HG02588 (cell line): ENCODE measurements around the gene RAD9A.

Experiments used
- ATAC-seq: cut with Tn5 transposase; IDR thresholded peaks from one replicate; pipeline ENCODE4 v1.9.1; 2021; ENCODE audit warnings: mild to moderate bottlenecking, moderate library complexity; ENCODE audit not compliant: unreplicated experiment

The RAD9A gene

GRCh38 chr11:67373648-67374570 is 17.9 kb upstream of the RAD9A start:
- ATAC-seq = no peak

DNA sequence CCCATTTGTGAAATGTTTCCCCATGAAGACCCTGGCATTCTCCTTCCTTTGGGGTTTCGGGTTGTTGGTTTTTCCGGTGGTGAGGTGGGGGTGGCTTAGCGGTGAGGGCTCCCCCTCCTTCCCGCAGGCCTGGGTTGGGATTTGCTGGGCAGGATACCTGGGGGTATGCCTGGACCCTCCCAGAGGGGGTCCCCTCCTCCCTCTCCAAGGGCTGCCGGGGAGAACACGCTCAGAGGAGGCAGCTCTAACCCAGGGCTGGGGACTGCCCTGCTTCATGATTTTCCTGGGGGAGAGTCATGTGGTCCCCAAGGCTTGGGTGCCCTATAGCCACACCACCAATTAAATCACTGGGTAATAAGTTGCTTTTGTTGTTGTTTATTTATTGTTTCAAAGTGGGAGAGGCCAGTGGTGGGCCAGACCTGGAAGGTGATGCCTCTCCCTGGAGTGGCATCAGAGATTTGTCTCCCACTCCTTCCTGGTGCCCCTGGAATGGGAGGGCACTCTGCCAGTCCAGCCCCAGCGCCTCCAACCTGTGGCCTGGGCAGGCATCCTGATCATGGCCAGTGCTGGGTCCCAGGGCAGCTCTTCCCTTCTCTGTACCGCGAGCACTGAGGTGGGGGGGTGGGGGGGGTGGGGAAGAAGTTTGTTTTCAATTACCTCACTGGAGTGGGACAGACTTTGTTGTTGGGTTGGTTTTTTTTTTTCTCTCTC is 17.1 kb upstream of the RAD9A start:
- no peak for ATAC-seq

DNA sequence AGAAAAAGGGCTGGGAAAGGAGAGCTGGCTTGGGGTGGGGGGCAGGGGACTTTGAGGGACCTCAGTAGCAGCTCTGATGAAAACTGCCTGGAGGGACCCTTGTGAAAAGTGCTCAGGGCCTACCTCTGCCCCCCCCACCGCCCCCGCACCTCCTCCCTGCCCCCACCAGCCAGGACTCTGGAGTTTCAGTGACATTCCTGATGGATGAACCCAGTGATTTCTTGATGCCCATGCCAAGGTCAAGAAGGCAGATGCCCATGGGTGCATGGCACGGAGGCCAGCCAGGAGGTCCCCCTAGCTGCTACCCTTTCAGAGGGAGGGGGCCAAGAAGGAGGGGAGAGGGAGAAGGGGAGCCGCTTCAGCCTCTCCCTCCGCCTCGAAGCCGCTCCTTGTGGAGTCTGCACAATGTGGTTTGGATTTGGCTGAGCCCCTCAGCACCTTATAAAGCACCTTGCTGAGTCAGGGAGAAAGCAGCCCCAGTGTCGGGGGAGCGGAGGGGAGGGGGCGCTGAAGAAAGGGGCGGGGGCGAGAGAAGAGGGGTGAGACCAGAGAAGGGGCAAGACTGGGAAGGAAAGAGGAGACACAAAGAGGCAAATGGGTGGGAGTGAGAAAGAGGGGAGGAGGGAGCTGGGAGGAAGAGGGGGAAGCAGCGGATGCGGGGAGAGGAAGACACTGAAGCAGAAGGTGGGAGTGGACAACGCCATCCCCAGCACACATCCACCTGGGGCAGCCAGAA is 16.3 kb upstream of the RAD9A start:
- ATAC-seq = no peak

- no peak for ATAC-seq
These were observed 15.5 kb upstream of the RAD9A start for GRCh38 chr11:67376063-67376820.

GRCh38 chr11:67376873-67377808 is 14.6 kb upstream of the RAD9A start:
- ATAC-seq = no peak

DNA sequence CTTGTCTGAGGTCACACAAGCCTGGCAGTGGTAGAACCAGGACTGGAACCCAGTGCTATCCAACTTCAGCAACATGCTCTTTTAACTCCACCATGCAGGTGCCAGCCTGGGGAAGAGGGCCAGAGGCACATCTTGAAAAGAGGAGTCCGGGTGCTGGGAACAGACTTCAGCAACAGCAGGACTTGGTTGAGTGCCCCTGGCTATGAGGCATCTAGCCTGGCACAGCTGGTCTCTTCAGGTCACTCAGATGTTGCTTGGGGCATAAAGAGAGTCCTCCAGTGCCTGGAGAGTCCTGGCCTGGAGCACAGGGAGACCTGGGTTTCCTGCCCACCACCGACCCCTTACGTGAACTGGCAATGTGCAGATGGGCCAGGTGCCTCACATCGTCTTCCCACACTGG is 13.2 kb upstream of the RAD9A start:
- no peak for ATAC-seq

DNA sequence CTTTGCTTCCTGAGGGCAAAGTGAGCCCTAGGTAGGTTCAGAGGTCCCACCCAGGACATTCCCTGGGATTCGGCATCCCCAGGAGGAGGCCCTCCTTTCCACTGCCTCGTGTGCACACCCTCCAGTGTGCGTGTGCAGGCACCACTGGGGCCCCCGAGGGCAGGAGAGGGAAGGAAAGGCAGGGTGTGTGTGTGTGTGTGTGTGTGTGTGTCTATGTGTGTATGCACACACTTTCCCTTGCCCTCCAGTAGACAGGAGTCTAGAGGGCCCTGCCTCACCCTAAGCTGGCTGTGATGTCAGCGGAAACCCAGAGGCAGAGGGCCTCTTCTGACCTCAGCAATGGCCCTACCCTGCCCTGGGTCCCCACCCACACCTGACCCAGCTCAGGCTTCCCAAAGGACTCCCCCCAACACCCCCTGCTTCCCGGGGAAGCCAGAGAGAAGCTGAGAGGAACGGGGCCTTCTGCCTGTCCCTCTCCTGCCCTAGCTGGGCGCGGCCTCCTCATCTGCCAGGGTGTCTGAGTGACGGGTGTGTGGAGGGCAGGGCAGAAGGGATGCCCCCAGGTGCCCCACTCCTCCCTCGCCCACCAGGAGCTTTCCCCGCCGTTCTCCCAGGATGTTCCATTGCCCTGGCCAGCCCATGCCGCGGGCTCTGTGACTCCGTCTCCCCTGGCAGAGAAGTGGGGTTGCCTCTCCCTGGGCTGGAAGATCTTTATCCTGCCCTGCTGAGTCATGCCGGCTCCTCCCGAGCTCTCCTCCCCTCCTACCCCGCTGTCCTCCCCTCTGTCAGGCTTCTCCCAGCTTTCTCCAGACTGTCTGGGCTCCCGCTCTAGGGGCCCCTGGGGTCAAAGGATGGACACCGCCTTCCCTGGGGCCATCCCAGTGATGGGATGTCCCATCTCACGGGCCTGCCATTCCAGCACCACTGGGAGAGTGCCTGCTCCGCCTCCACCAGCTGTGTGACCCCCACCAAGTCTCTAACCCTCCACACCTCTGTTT is 12.4 kb upstream of the RAD9A start:
- ATAC-seq = no peak

GRCh38 chr11:67381244-67381972 is 10.4 kb upstream of the RAD9A start:
- no peak for ATAC-seq

- ATAC-seq = peak; percentile 52
These were observed 9.3 kb upstream of the RAD9A start for GRCh38 chr11:67382276-67383136.

DNA sequence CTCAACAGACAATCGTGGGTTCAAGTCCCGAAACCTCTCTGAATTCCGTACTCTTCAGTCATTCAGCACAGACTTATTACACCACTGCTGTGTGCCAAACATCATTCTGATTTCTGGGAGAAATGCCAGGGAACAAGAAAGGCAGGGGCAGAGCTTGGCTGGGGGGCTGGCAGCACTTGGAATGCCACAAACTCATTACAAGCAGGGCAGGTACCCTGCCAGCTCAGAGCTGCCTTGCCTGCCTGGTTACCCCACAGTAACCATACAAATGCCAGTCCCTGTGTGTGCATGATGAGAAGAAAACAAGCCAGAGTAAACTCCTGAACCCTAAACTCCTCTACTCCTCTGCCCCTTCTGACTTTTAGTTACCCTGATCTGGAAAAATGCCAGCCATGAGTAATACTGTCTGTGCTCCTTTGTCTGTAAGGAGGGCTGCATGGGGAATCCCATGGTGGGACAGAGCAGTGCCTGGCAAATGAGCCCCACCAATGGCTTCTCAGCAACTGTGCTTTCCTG is 6.9 kb upstream of the RAD9A start:
- ATAC-seq = no peak

GRCh38 chr11:67387069-67387468 is 4.7 kb upstream of the RAD9A start:
- ATAC-seq = no peak

GRCh38 chr11:67387518-67387917 is 4.3 kb upstream of the RAD9A start:
- no peak for ATAC-seq

DNA sequence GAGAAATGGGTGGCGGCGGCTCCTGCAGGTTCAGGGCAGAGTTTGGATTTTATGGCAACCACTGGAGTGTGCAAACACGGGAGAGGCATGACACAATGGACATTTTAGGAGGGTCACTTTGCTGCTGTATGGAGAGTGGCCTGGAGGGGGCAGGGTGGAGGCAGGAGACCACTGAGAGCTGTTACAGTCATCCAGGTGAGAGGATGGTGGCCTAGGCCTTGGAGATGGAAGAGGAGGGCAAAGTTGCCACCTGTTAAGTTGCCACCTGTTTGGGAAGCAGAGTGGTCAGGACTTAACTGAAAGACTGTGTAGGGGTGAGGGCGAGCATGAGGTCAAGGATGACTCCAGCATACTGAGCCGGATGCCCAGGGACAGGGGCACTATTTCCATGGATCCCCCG is 2.3 kb upstream of the RAD9A start:
- ATAC-seq = no peak

DNA sequence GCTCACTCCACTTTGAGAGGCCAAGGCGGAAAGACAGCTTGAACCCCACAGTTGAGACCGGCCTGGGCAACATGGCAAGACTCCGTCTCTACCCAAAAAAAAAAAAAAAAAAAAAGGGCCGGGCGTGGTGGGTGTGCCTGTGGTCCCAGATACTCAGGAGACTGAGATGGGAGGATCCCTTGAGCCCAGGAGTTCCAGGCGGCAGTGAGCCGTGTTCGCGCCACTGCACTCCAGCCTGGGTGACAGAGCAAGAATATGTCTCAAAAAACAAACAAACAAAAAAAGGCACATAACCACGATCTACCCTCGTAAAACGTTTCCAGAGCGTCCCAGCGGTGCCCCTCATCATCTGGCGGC is 861 bp upstream of the RAD9A start:
- no peak for ATAC-seq

DNA sequence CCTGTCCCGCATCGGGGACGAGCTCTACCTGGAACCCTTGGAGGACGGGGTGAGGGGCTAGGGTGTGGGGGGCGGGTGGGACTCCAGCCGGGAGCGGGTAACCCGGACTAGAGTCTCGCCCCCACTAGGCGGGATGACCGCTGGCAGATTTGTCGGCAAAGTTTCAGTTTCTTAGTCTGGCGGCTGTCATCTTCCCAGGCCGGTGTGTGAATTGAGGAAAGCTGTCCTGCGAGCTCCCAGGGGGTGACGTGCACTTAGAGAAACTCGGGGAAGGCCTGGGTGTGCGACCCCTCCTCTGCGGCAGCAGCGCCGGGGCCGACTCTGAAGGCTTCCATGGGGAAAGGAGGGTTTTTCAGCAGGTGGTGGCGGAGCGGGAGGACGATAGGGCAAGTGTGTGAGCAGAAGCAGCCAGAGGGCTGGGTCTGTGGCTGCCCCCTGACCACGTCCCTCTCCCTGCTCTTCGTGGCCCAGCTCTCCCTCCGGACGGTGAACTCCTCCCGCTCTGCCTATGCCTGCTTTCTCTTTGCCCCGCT is 463 bp downstream of the RAD9A start:
- no peak for ATAC-seq

GRCh38 chr11:67393437-67393836 is 1.7 kb downstream of the RAD9A start:
- ATAC-seq = no peak
